Kidney (tissue), 14 donors: Measurements from ENCODE around the gene LMCD1. TPM values are rescaled to one million over a fixed set of nuclear protein-coding genes. Genes with fewer than 3 reads are reported as not detected.

ENCODE experiments used
- DNase-seq, 5 donors: peaks; one replicate each; pipeline ENCODE4 v3.0.0-alpha.2; 2013 to 2020
- FAIRE-seq: peaks from 2 replicates; lab custom pipeline; 2012; peaks lifted over from hg19 to GRCh38; lab: Jason Lieb, UNC
- H3K27ac ChIP-seq, 2 donors: one replicate each; pipeline ENCODE4 v1.7.0; 2013; ENCODE audit warnings: low read depth in 2 of 2, low read length in 2 of 2, inconsistent platforms in 1 of 2
- H3K27me3 ChIP-seq: one replicate; pipeline ENCODE4 v1.7.1; 2013; ENCODE audit warnings: low read length, inconsistent platforms; ENCODE audit not compliant: control insufficient read depth, insufficient read depth
- H3K36me3 ChIP-seq, 3 donors: one replicate each; pipeline versions ENCODE4 v1.7.0 to v1.7.1; 2013; ENCODE audit warnings: low read length in 3 of 3, control low read depth in 1 of 3, inconsistent platforms in 1 of 3; ENCODE audit not compliant: insufficient read depth in 3 of 3, control insufficient read depth in 2 of 3
- H3K4me1 ChIP-seq, 3 donors: one replicate each; pipeline versions ENCODE4 v1.7.0 to v1.7.1; 2013; ENCODE audit warnings: low read length in 3 of 3, inconsistent platforms in 1 of 3, low read depth in 1 of 3; ENCODE audit not compliant: control insufficient read depth in 2 of 3, insufficient read depth in 2 of 3
- H3K4me3 ChIP-seq, 3 donors: one replicate each; pipeline versions ENCODE4 v1.7.0 to v1.8.1; 2013; ENCODE audit warnings: low read length in 3 of 3, control low read depth in 1 of 3, inconsistent platforms in 1 of 3
- H3K9ac ChIP-seq, 3 donors: one replicate each; pipeline versions ENCODE4 v1.7.0 to v1.7.1; 2013; ENCODE audit warnings: low read length in 3 of 3, control low read depth in 1 of 3, inconsistent platforms in 1 of 3
- H3K9me3 ChIP-seq, 3 donors: one replicate each; pipeline versions ENCODE4 v1.7.0 to v1.7.1; 2013; ENCODE audit warnings: low read length in 3 of 3, control low read depth in 1 of 3, inconsistent platforms in 1 of 3; ENCODE audit not compliant: control insufficient read depth in 2 of 3, insufficient read depth in 1 of 3
- CTCF ChIP-seq: IDR thresholded peaks from 3 replicates; pipeline ENCODE4 v1.5.1; 2012; ENCODE audit warnings: mild to moderate bottlenecking, moderate library complexity, borderline replicate concordance; ENCODE audit not compliant: insufficient read depth; ENCODE audit errors: extremely low read depth
- intact Hi-C: fragments of 100-400 bp; cut with DNase I; formaldehyde crosslinking; loops from one replicate; pipeline ENCODE4 v1.11.1; 2022
- polyA plus RNA-seq: library from polyadenylated mRNA; stranded (reverse); fragments of 350-450 nt; fragmentation: Illumina TruSeq; extraction: RNeasy Lipid Tissue Mini Kit (QIAGEN cat#74804); gene quantifications from one replicate; pipeline ENCODE4 v1.2.3, GENCODE V29; 2014; ENCODE audit warnings: low read depth, low replicate concordance; ENCODE audit not compliant: insufficient read depth
- total RNA-seq: library from RNA; stranded (reverse); fragmentation: NEBNext Ultra II Directional; extraction: Animal tissue kit (Norgen Biotek cat#: 25700); gene quantifications from one replicate; pipeline ENCODE4 v1.2.1, GENCODE V29; 2021
- donor health status: control.
- donor health status: control.
- donor health status: control.
- donor health status: control.
- donor health status: control.
- donor health status: DM: yes; HTN: yes; CAD: no.
- donor health status: Normal renal cell carcinoma (clear cell type).

The LMCD1 gene
- total and polyA plus RNA-seq, 2 donors from 2014 or later = 24.3 to 65.4 TPM

- H3K9ac ChIP-seq = no peak overlapping the region
- H3K4me3 ChIP-seq = no peak overlapping the region
- H3K4me1 ChIP-seq = peaks cover 0 to 4% (median 2%) of the 10 kb centered on the region in 3 donors
- H3K9me3 ChIP-seq = peaks cover 0 to 3% (median 2%) of the 10 kb centered on the region in 3 donors
- no peak for FAIRE-seq
- no peaks in the 10 kb centered on the region for H3K36me3 ChIP-seq
- H3K27ac ChIP-seq = no peak overlapping the region
- TF ChIP-seq CTCF = no peak
- H3K27me3 ChIP-seq = no peaks in the 10 kb centered on the region
- no peak for DNase-seq
- intact Hi-C loops = no loop called here
Measured at GRCh38 chr3:8488877-8489276, 12.7 kb upstream of the LMCD1 start.

- Histone ChIP-seq H3K9me3 (peaks cover 0 to 3% (median 2%) of the 10 kb centered on the region in 3 donors), H3K4me3 (no peak overlapping the region), H3K9ac (no peak overlapping the region), H3K4me1 (peaks cover 0 to 4% (median 2%) of the 10 kb centered on the region in 3 donors), H3K27me3 (no peaks in the 10 kb centered on the region), H3K27ac (no peak overlapping the region), H3K36me3 (no peaks in the 10 kb centered on the region)
- FAIRE-seq = no peak
- intact Hi-C loops = no loop called here
- TF ChIP-seq CTCF = no peak
- DNase-seq = no peak
Measured at GRCh38 chr3:8489278-8489792, 12.3 kb upstream of the LMCD1 start.

- no peak for TF ChIP-seq CTCF
- H3K36me3 ChIP-seq = no peaks in the 10 kb centered on the region
- H3K9ac ChIP-seq = no peak overlapping the region
- H3K27ac ChIP-seq = no peak overlapping the region
- FAIRE-seq (no peak), DNase-seq (no peak)
- peaks cover 0 to 4% (median 2%) of the 10 kb centered on the region in 3 donors for H3K4me1 ChIP-seq
- no peaks in the 10 kb centered on the region for H3K27me3 ChIP-seq
- H3K4me3 ChIP-seq = no peak overlapping the region
- intact Hi-C loops = no loop called here
- no peaks in the 10 kb centered on the region for H3K9me3 ChIP-seq
Measured at GRCh38 chr3:8490079-8490552, 11.5 kb upstream of the LMCD1 start.
